GM12878 (cell line): Measurements from ENCODE around the gene ARHGAP32. TPM values are rescaled to one million over a fixed set of nuclear protein-coding genes. Genes with fewer than 3 reads are reported as not detected.

Experiments
- ATAC-seq: fragments of 200-7000 bp; cut with Tn5 transposase; 3 replicates; pipeline ENCODE4 v1.9.1; 2020; ENCODE audit warnings: mild to moderate bottlenecking, moderate library complexity
- BruUV-seq: library from RNA; stranded (reverse); fragments of 400-500 nt; replicated peaks from 2 replicates; lab custom pipeline; 2021; lab: Mats Ljungman, UMichigan
- CTCF ChIA-PET: fragments of 300-600 bp; sonication (Branson Sonifier 250); formaldehyde crosslinking; extraction: SDS; loops from one replicate; lab custom pipeline; 2021; ENCODE audit warnings: inconsistent platforms; lab: Yijun Ruan, JAX
- POLR2A ChIA-PET: fragments of 350-600 bp; formaldehyde crosslinking; extraction: SDS; loops from one replicate; lab custom pipeline; 2021; ENCODE audit warnings: inconsistent platforms; lab: Charles Lee
- RAD21 ChIA-PET: fragments of 300-600 bp; sonication (Branson Sonifier 250); formaldehyde crosslinking; loops from one replicate; lab custom pipeline; 2023; ENCODE audit warnings: antibody characterized with exemption; ENCODE audit not compliant: unreplicated experiment; lab: Charles Lee
- SMC1A ChIA-PET: fragments of 300-600 bp; sonication (Branson Sonifier 250); formaldehyde crosslinking; loops from one replicate; lab custom pipeline; 2023; ENCODE audit not compliant: unreplicated experiment, uncharacterized antibody; lab: Charles Lee
- DNase-seq: peaks from one replicate; pipeline ENCODE4 v3.0.0-alpha.2; 2011; ENCODE audit warnings: low read depth, low spot score
- FAIRE-seq: peaks from 3 replicates; lab custom pipeline; 2011; peaks lifted over from hg19 to GRCh38; lab: Jason Lieb, UNC
- H2AFZ ChIP-seq: 2 replicates; pipeline ENCODE4 v1.6.0; 2011; ENCODE audit warnings: low read depth, low read length, control low read depth; ENCODE audit not compliant: control insufficient read depth
- H3K27ac ChIP-seq: 2 replicates; pipeline ENCODE4 v1.5.1; 2011; ENCODE audit warnings: control low read depth; ENCODE audit not compliant: control insufficient read depth, insufficient read depth
- H3K27me3 ChIP-seq, 2 experiments: replicated peaks in 1 of 2; 2 replicates each; pipeline versions ENCODE4 v1.6.0 to v1.6.1; 2011; ENCODE audit warnings: low read length in 1 of 2; ENCODE audit not compliant: control insufficient read depth in 2 of 2, insufficient read depth in 2 of 2
- H3K36me3 ChIP-seq, 2 experiments: 2 replicates each; pipeline ENCODE4 v1.5.1; 2011; ENCODE audit warnings: low read length in 1 of 2; ENCODE audit not compliant: control insufficient read depth in 2 of 2, insufficient read depth in 2 of 2
- H3K4me1 ChIP-seq: 2 replicates; pipeline ENCODE4 v1.6.1; 2011; ENCODE audit warnings: mild to moderate bottlenecking, low read length, moderate library complexity, mixed read lengths; ENCODE audit not compliant: control insufficient read depth, insufficient read depth
- H3K4me2 ChIP-seq: 2 replicates; pipeline ENCODE4 v1.6.0; 2011; ENCODE audit warnings: control low read depth; ENCODE audit not compliant: control insufficient read depth, insufficient read depth
- H3K4me3 ChIP-seq: fragments of 200-600 bp; sonication (generic); 2 replicates; pipeline ENCODE4 v1.5.1; 2016
- H3K79me2 ChIP-seq: 2 replicates; pipeline ENCODE4 v1.6.0; 2011; ENCODE audit warnings: low read length; ENCODE audit not compliant: control insufficient read depth, insufficient read depth
- H3K9ac ChIP-seq: 2 replicates; pipeline ENCODE4 v1.8.0; 2011; ENCODE audit warnings: low read length, control low read depth, mixed read lengths; ENCODE audit not compliant: control insufficient read depth, insufficient read depth
- H3K9me3 ChIP-seq: replicated peaks from 3 replicates; pipeline ENCODE4 v1.5.1; 2011; ENCODE audit warnings: mild to moderate bottlenecking, low read length; ENCODE audit not compliant: control insufficient read depth, insufficient read depth
- H4K20me1 ChIP-seq: 2 replicates; pipeline ENCODE4 v1.6.0; 2011; ENCODE audit not compliant: control insufficient read depth, insufficient read depth
- GABPA ChIP-seq: IDR thresholded peaks from 2 replicates; pipeline ENCODE4 v1.6.1; 2014; ENCODE audit warnings: antibody characterized with exemption, low read depth, mild to moderate bottlenecking, inconsistent platforms
- HCFC1 ChIP-seq: fragments of 150-350 bp; IDR thresholded peaks from 2 replicates; pipeline ENCODE4 v1.6.1; 2014; ENCODE audit warnings: low read length
- SIX5 ChIP-seq: IDR thresholded peaks from 2 replicates; pipeline ENCODE4 v1.6.1; 2011; ENCODE audit warnings: mild to moderate bottlenecking, low read depth, low read length, moderate library complexity; ENCODE audit not compliant: severe bottlenecking
- TCF7 ChIP-seq: IDR thresholded peaks from 2 replicates; pipeline ENCODE4 v1.6.1; 2014; ENCODE audit warnings: antibody characterized with exemption, borderline replicate concordance
- WGBS: methylation state at CpG from one replicate; pipeline ENCODE4 v1.1.6; 2016; ENCODE audit warnings: low lambda C conversion rate; ENCODE audit not compliant: insufficient replicate concordance, insufficient coverage; ENCODE audit errors: missing lambda C conversion rate; 5-methylcytosine and 5-hydroxymethylcytosine counted together
- in situ Hi-C: fragments of 300-500 bp; cut with MboI; formaldehyde crosslinking; loops from 9 replicates; pipeline ENCODE4 v1.14.3; 2018; ENCODE audit warnings: mixed read lengths
- intact Hi-C: fragments of 100-400 bp; cut with micrococcal nuclease; formaldehyde crosslinking; loops from one replicate; pipeline ENCODE4 v1.14.2; 2022; ENCODE audit not compliant: unreplicated experiment
- polyA plus RNA-seq, 11 experiments: library from polyadenylated mRNA; depleted of rRNA in 4 of 11; unstranded in 6 of 11; stranded (reverse) in 5 of 11; fragments of >200 nt; fragmentation: Nextera tagmentation in 4 of 11; fragmentation: Illumina TruSeq in 1 of 11; extraction: Ambion mirVana in 4 of 11; extraction: Trizol in 1 of 11; gene quantifications; 1 replicate in 1 of 11; 2 replicates in 10 of 11; pipeline versions ENCODE4 v1.2.1 to v1.2.3, GENCODE V29; 2011 to 2016; ENCODE audit warnings: inconsistent platforms in 2 of 11, missing spikeins in 2 of 11, low read depth in 1 of 11
- total RNA-seq, 4 experiments: library from RNA; depleted of rRNA in 3 of 4; stranded (reverse); fragments of >200 nt in 3 of 4; fragmentation: Illumina TruSeq in 1 of 4; extraction: Trizol in 1 of 4; gene quantifications; 2 replicates each; pipeline versions ENCODE4 v1.2.1 to v1.2.3, GENCODE V29; 2013 to 2021
- TF ChIP-seq, protein P1 (sequence below): fragments of 450-650 bp; IDR thresholded peaks from 2 replicates; pipeline ENCODE4 v1.6.1; 2016; ENCODE audit warnings: mild to moderate bottlenecking, moderate library complexity, borderline replicate concordance

Gene ARHGAP32
- total and polyA plus RNA-seq, 10 of the 15 experiments (the other 5 are each of a cell fraction or from before 2014, with no cell fraction given) = under 0.01 to 0.46 (median 0.12) TPM; not detected in 1

DNA sequence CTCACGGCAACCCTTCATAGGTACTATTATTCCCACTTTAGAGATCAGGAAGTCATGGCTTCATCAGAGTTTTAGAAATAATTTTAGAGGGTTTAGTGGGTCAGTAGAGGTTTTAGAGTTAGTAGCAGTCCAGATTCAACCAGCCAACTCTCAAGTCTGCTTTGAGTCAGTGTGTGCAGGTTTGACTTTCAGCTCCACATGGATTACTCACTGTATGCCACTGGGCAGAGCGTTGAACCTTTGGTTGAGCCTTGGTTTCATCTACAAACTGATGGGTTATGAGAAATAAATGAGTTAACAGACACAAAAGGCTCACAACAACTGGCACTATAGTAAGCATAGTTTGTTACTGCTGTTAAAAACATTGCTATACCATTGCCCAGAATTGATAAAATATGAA, 230.5 kb downstream of the ARHGAP32 start:
- intact Hi-C loops (no loop called here), in situ Hi-C loops (no loop called here)
- RAD21 ChIA-PET = interaction anchor here (1.0 kb wide), 1 partner anchor 68 kb away, joined by 3 read pairs; no protein-coding TSS in a partner anchor
- BruUV-seq = no TSS peak
- DNase-seq = no peak
- Histone ChIP-seq H4K20me1 (no peaks in the 10 kb centered on the region), H3K4me2 (no peak overlapping the region), H3K4me3 (no peak overlapping the region), H3K9me3 (no peaks in the 10 kb centered on the region), H3K9ac (no peak overlapping the region), H3K36me3 (no peaks in the 10 kb centered on the region), H3K79me2 (no peaks in the 10 kb centered on the region), H3K4me1 (peaks cover 15% of the 10 kb centered on the region), H3K27ac (no peak overlapping the region), H2AFZ (no peak overlapping the region), H3K27me3 (0 out of 4 replicates have a peak, but pooled peaks cover 0 to 6% of the 10 kb centered on the region in 2 experiments)
- FAIRE-seq = no peak
- no peak for ATAC-seq
- TF ChIP-seq HCFC1 (no peak), SIX5 (no peak), TCF7 (no peak), GABPA (no peak)
- TF ChIP-seq, protein P1, sequence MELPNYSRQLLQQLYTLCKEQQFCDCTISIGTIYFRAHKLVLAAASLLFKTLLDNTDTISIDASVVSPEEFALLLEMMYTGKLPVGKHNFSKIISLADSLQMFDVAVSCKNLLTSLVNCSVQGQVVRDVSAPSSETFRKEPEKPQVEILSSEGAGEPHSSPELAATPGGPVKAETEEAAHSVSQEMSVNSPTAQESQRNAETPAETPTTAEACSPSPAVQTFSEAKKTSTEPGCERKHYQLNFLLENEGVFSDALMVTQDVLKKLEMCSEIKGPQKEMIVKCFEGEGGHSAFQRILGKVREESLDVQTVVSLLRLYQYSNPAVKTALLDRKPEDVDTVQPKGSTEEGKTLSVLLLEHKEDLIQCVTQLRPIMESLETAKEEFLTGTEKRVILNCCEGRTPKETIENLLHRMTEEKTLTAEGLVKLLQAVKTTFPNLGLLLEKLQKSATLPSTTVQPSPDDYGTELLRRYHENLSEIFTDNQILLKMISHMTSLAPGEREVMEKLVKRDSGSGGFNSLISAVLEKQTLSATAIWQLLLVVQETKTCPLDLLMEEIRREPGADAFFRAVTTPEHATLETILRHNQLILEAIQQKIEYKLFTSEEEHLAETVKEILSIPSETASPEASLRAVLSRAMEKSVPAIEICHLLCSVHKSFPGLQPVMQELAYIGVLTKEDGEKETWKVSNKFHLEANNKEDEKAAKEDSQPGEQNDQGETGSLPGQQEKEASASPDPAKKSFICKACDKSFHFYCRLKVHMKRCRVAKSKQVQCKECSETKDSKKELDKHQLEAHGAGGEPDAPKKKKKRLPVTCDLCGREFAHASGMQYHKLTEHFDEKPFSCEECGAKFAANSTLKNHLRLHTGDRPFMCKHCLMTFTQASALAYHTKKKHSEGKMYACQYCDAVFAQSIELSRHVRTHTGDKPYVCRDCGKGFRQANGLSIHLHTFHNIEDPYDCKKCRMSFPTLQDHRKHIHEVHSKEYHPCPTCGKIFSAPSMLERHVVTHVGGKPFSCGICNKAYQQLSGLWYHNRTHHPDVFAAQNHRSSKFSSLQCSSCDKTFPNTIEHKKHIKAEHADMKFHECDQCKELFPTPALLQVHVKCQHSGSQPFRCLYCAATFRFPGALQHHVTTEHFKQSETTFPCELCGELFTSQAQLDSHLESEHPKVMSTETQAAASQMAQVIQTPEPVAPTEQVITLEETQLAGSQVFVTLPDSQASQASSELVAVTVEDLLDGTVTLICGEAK = no peak
- CTCF ChIA-PET = interaction anchor here (0.9 to 20.8 kb wide), 3 partner anchors 13 to 73 kb away, joined by 3 to 480 read pairs (median 6); partner anchors contain the start of gene KCNJ5
- POLR2A ChIA-PET = no interaction called here
- SMC1A ChIA-PET = interaction anchor here (0.6 to 2.5 kb wide), 2 partner anchors 32 to 76 kb away, joined by 3 to 8 read pairs; no protein-coding TSS in a partner anchor
- WGBS = 45% methylated on average over 2 of the region's 2 CpGs
